CD4-positive, alpha-beta T cell treated with Interleukin-12 subunit alpha and Interleukin-12 subunit beta, for 1 hour (primary cell): ENCODE results near the gene SPATA25.

Experiments
- DNase-seq: peaks from one replicate; pipeline ENCODE4 v3.0.0-alpha.2; 2020

The SPATA25 gene

GRCh38 chr20:45863543-45864470, 23.6 kb downstream of the SPATA25 start:
- no peak for DNase-seq

- no peak for DNase-seq
Measured at GRCh38 chr20:45861221-45862075, 26.0 kb downstream of the SPATA25 start.

- DNase-seq = no peak
Measured at GRCh38 chr20:45860560-45861220, 26.7 kb downstream of the SPATA25 start.

- DNase-seq = no peak
Measured at GRCh38 chr20:45859916-45860315, 27.5 kb downstream of the SPATA25 start.

- no peak for DNase-seq
Measured at GRCh38 chr20:45857882-45858216, 29.6 kb downstream of the SPATA25 start.

GRCh38 chr20:45857114-45857881, 30.1 kb downstream of the SPATA25 start, which contains the start of the genes ACOT8 and ZSWIM3:
Gene ACOT8 (minus strand): TSS chr20:45857392. CDS start chr20:45857315, 77 bp downstream.
Gene ZSWIM3 (plus strand): TSS chr20:45857614. CDS start chr20:45857826, 212 bp downstream.
- peak; percentile 100 for DNase-seq

GRCh38 chr20:45853484-45853883, 33.9 kb downstream of the SPATA25 start:
- no peak for DNase-seq

- no peak for DNase-seq
Measured at GRCh38 chr20:45852326-45852725, 35.1 kb downstream of the SPATA25 start.

GRCh38 chr20:45851501-45851900, 35.9 kb downstream of the SPATA25 start:
- no peak for DNase-seq

GRCh38 chr20:45850926-45851325, 36.5 kb downstream of the SPATA25 start:
- DNase-seq = no peak

GRCh38 chr20:45850238-45850637, 37.2 kb downstream of the SPATA25 start:
- no peak for DNase-seq

GRCh38 chr20:45848969-45849582, 38.3 kb downstream of the SPATA25 start:
- no peak for DNase-seq

GRCh38 chr20:45848421-45848820, 39.0 kb downstream of the SPATA25 start:
- DNase-seq = no peak

GRCh38 chr20:45845452-45845851, 42.0 kb downstream of the SPATA25 start:
- no peak for DNase-seq

- no peak for DNase-seq
Measured at GRCh38 chr20:45843506-45843905, 43.9 kb downstream of the SPATA25 start.

GRCh38 chr20:45842169-45842812, 45.1 kb downstream of the SPATA25 start:
- DNase-seq = no peak

GRCh38 chr20:45841407-45842129, 45.9 kb downstream of the SPATA25 start:
- no peak for DNase-seq

- DNase-seq = no peak
Measured at GRCh38 chr20:45840700-45841198, 46.7 kb downstream of the SPATA25 start.

- no peak for DNase-seq
Measured at GRCh38 chr20:45836841-45837240, 50.6 kb downstream of the SPATA25 start.
